Measurements from ENCODE around the gene MYRFL. TPM values are rescaled to one million over a fixed set of nuclear protein-coding genes. Genes with fewer than 3 reads are reported as not detected.

The MYRFL gene
- total RNA-seq, 1 donor from 2014 or later, result not detected

GRCh38 chr12:69947897-69948296, 122.9 kb downstream of the MYRFL start:
- no peak for TF ChIP-seq CTCF (IDR thresholded peaks at IDR 0.05; ENCODE audit: partially characterized antibody, unreplicated experiment)
- Mint-ChIP-seq H3K27me3 (ENCODE audit: unreplicated experiment) (no peaks in the 10 kb centered on the region), H3K4me1 (ENCODE audit: low read depth, unreplicated experiment) (no peaks in the 10 kb centered on the region), H3K27ac (ENCODE audit: unreplicated experiment) (no peak overlapping the region), H3K36me3 (ENCODE audit: unreplicated experiment) (no peaks in the 10 kb centered on the region), H3K4me3 (ENCODE audit: unreplicated experiment) (no peak overlapping the region), H3K9me3 (ENCODE audit: unreplicated experiment) (no peaks in the 10 kb centered on the region)
- no peak for DNase-seq

- Mint-ChIP-seq H3K4me1 (ENCODE audit: low read depth, unreplicated experiment) (no peaks in the 10 kb centered on the region), H3K9me3 (ENCODE audit: unreplicated experiment) (no peaks in the 10 kb centered on the region), H3K27ac (ENCODE audit: unreplicated experiment) (no peak overlapping the region), H3K27me3 (ENCODE audit: unreplicated experiment) (no peaks in the 10 kb centered on the region), H3K36me3 (ENCODE audit: unreplicated experiment) (no peaks in the 10 kb centered on the region), H3K4me3 (ENCODE audit: unreplicated experiment) (no peak overlapping the region)
- DNase-seq, result no peak
- TF ChIP-seq CTCF (IDR thresholded peaks at IDR 0.05; ENCODE audit: partially characterized antibody, unreplicated experiment), result no peak
Observed at GRCh38 chr12:69948851-69949250, 123.8 kb downstream of the MYRFL start.

GRCh38 chr12:69949311-69950002, 124.4 kb downstream of the MYRFL start:
- DNase-seq, result no peak
- H3K36me3 Mint-ChIP-seq (ENCODE audit: unreplicated experiment), result no peaks in the 10 kb centered on the region
- no peak overlapping the region for H3K27ac Mint-ChIP-seq (ENCODE audit: unreplicated experiment)
- no peaks in the 10 kb centered on the region for H3K27me3 Mint-ChIP-seq (ENCODE audit: unreplicated experiment)
- no peak overlapping the region for H3K4me3 Mint-ChIP-seq (ENCODE audit: unreplicated experiment)
- H3K9me3 Mint-ChIP-seq (ENCODE audit: unreplicated experiment), result peaks cover 2% of the 10 kb centered on the region
- TF ChIP-seq CTCF (IDR thresholded peaks at IDR 0.05; ENCODE audit: partially characterized antibody, unreplicated experiment), result no peak
- H3K4me1 Mint-ChIP-seq (ENCODE audit: low read depth, unreplicated experiment), result no peaks in the 10 kb centered on the region

GRCh38 chr12:69951108-69951507, 126.1 kb downstream of the MYRFL start:
- Mint-ChIP-seq H3K36me3 (ENCODE audit: unreplicated experiment) (no peaks in the 10 kb centered on the region), H3K9me3 (ENCODE audit: unreplicated experiment) (peaks cover 3% of the 10 kb centered on the region), H3K4me1 (ENCODE audit: low read depth, unreplicated experiment) (no peaks in the 10 kb centered on the region), H3K27me3 (ENCODE audit: unreplicated experiment) (no peaks in the 10 kb centered on the region), H3K4me3 (ENCODE audit: unreplicated experiment) (no peak overlapping the region), H3K27ac (ENCODE audit: unreplicated experiment) (no peak overlapping the region)
- no peak for TF ChIP-seq CTCF (IDR thresholded peaks at IDR 0.05; ENCODE audit: partially characterized antibody, unreplicated experiment)
- DNase-seq, result no peak

- no peaks in the 10 kb centered on the region for H3K36me3 Mint-ChIP-seq (ENCODE audit: unreplicated experiment)
- peaks cover 3% of the 10 kb centered on the region for H3K9me3 Mint-ChIP-seq (ENCODE audit: unreplicated experiment)
- H3K4me3 Mint-ChIP-seq (ENCODE audit: unreplicated experiment), result no peak overlapping the region
- no peaks in the 10 kb centered on the region for H3K4me1 Mint-ChIP-seq (ENCODE audit: low read depth, unreplicated experiment)
- no peak for TF ChIP-seq CTCF (IDR thresholded peaks at IDR 0.05; ENCODE audit: partially characterized antibody, unreplicated experiment)
- DNase-seq, result no peak
- no peak overlapping the region for H3K27ac Mint-ChIP-seq (ENCODE audit: unreplicated experiment)
- H3K27me3 Mint-ChIP-seq (ENCODE audit: unreplicated experiment), result no peaks in the 10 kb centered on the region
Observed at GRCh38 chr12:69952890-69953289, 127.9 kb downstream of the MYRFL start.
